Measurements from ENCODE around the gene LILRB2.
"Not testable (repeated sequence)": the region's sequence is repeated elsewhere in the genome, so short reads cannot be mapped to it uniquely, and the experiment has no call there.

DNA sequence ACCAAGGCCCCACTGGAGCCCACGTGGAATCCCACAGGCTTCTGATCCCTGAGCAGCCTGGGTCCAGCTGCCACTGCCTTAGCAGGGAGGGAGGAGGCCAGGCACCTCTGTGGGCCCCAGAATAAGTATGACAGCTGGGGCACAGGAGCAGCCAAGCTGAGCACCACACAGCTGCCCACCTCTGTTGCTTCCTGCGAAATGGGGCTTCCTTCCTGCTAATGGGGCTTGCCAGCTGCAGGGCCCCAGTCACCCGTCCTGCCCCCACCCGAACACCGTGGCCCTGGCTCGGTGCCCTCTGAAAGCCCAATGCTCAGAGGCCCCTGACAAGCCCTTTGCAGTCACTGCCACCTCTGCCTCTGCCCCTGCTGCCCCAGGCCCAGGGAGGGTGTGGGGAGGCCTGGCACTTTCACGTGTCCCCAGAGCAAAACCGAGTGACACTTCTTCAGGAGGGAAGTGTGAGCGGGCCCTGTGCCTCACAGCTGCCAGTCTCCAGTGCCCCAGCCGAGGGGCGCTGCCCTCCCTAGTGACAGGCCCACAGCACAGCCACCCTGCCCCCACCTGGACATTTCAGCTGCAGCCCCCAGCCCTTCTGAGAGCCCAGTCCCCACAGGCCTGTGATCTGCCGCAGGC is 4.6 kb upstream of the LILRB2 start:
- not testable (repeated sequence) for TF ChIP-seq CTCF, EP300 (IDR thresholded peaks at IDR 0.05)
